T-helper 2 cell treated with Interferon-gamma antibody and Interleukin-4, amounts not matched to agents 5 μg/mL and 100 μg/mL, for 36 hours (primary cell): Measurements from ENCODE around the gene EXOC4.
"Not testable (repeated sequence)": the region's sequence is repeated elsewhere in the genome, so short reads cannot be mapped to it uniquely, and the experiment has no call there.

Experiments
- DNase-seq: peaks from one replicate; pipeline ENCODE4 v3.0.0; 2021; ENCODE audit warnings: low spot score
- H3K27ac Mint-ChIP-seq: one replicate; pipeline ENCODE4 v1.8.0; 2021; ENCODE audit warnings: mild to moderate bottlenecking, mixed read lengths
- H3K27me3 Mint-ChIP-seq: one replicate; pipeline ENCODE4 v1.8.0; 2021; ENCODE audit warnings: low read depth, mixed read lengths
- H3K36me3 Mint-ChIP-seq: one replicate; pipeline ENCODE4 v1.8.0; 2021; ENCODE audit warnings: low read depth, mixed read lengths
- H3K4me1 Mint-ChIP-seq: one replicate; pipeline ENCODE4 v1.8.0; 2021; ENCODE audit warnings: low read depth, mixed read lengths
- H3K4me3 Mint-ChIP-seq: one replicate; pipeline ENCODE4 v1.8.0; 2022; ENCODE audit warnings: mild to moderate bottlenecking, moderate library complexity, mixed read lengths
- H3K9me3 Mint-ChIP-seq: one replicate; pipeline ENCODE4 v1.8.0; 2021; ENCODE audit warnings: mixed read lengths

EXOC4 gene

GRCh38 chr7:133252858-133253518 lies at the start of gene EXOC4:
Gene EXOC4 (plus strand): TSS chr7:133253078.
- peak; percentile 90 for DNase-seq
- Mint-ChIP-seq H3K9me3 (no peaks in the 10 kb centered on the region), H3K4me1 (peaks cover 26% of the 10 kb centered on the region), H3K27ac (peak within 1 kb of the TSS; percentile 92), H3K4me3 (peak within 1 kb of the TSS; percentile 95), H3K27me3 (no peaks in the 10 kb centered on the region), H3K36me3 (no peaks in the 10 kb centered on the region)

- Mint-ChIP-seq H3K36me3 (no peaks in the 10 kb centered on the region), H3K9me3 (no peaks in the 10 kb centered on the region), H3K4me1 (no peaks in the 10 kb centered on the region), H3K27me3 (peaks cover 2% of the 10 kb centered on the region), H3K4me3 (no peak overlapping the region), H3K27ac (no peak overlapping the region)
- no peak for DNase-seq
These were observed 49.4 kb upstream of the EXOC4 start for GRCh38 chr7:133203490-133203889.

GRCh38 chr7:133207687-133208086 lies 45.2 kb upstream of the EXOC4 start:
- H3K9me3 Mint-ChIP-seq = no peaks in the 10 kb centered on the region

GRCh38 chr7:133210817-133211216 lies 42.1 kb upstream of the EXOC4 start:
- not testable (repeated sequence) for H3K27ac Mint-ChIP-seq, H3K4me1 Mint-ChIP-seq, H3K4me3 Mint-ChIP-seq, H3K36me3 Mint-ChIP-seq, DNase-seq, H3K9me3 Mint-ChIP-seq
- peaks cover 12% of the 10 kb centered on the region for H3K27me3 Mint-ChIP-seq

More at GRCh38 chr7:133207687-133208086, 45.2 kb upstream of the EXOC4 start:
- DNase-seq = no peak
- Mint-ChIP-seq H3K4me3 (no peak overlapping the region), H3K36me3 (no peaks in the 10 kb centered on the region), H3K27ac (no peak overlapping the region), H3K27me3 (peaks cover 14% of the 10 kb centered on the region), H3K4me1 (no peaks in the 10 kb centered on the region)

- H3K4me3 Mint-ChIP-seq, DNase-seq, H3K27ac Mint-ChIP-seq, H3K9me3 Mint-ChIP-seq, H3K4me1 Mint-ChIP-seq, H3K36me3 Mint-ChIP-seq: not testable (repeated sequence)
- H3K27me3 Mint-ChIP-seq = peaks cover 17% of the 10 kb centered on the region
These were observed 39.1 kb upstream of the EXOC4 start for GRCh38 chr7:133213772-133214171.

GRCh38 chr7:133217773-133218172 lies 35.1 kb upstream of the EXOC4 start:
- H3K4me3 Mint-ChIP-seq = no peak overlapping the region
- H3K27ac Mint-ChIP-seq = no peak overlapping the region

GRCh38 chr7:133230591-133231194 lies 22.2 kb upstream of the EXOC4 start:
- no peaks in the 10 kb centered on the region for H3K9me3 Mint-ChIP-seq
- H3K27ac Mint-ChIP-seq = no peak overlapping the region
- no peaks in the 10 kb centered on the region for H3K36me3 Mint-ChIP-seq
- H3K27me3 Mint-ChIP-seq = peaks cover 14% of the 10 kb centered on the region
- no peak for DNase-seq
- H3K4me3 Mint-ChIP-seq = no peak overlapping the region
- no peaks in the 10 kb centered on the region for H3K4me1 Mint-ChIP-seq

More at GRCh38 chr7:133217773-133218172, 35.1 kb upstream of the EXOC4 start:
- peaks cover 4% of the 10 kb centered on the region for H3K9me3 Mint-ChIP-seq
- H3K36me3 Mint-ChIP-seq = no peaks in the 10 kb centered on the region
- H3K4me1 Mint-ChIP-seq = no peaks in the 10 kb centered on the region
- H3K27me3 Mint-ChIP-seq = peaks cover 5% of the 10 kb centered on the region
- no peak for DNase-seq

GRCh38 chr7:133233142-133233541 lies 19.7 kb upstream of the EXOC4 start:
- no peak overlapping the region for H3K4me3 Mint-ChIP-seq
- no peak for DNase-seq
- H3K27ac Mint-ChIP-seq = no peak overlapping the region
- no peaks in the 10 kb centered on the region for H3K4me1 Mint-ChIP-seq
- no peaks in the 10 kb centered on the region for H3K9me3 Mint-ChIP-seq
- H3K27me3 Mint-ChIP-seq = peaks cover 15% of the 10 kb centered on the region
- no peaks in the 10 kb centered on the region for H3K36me3 Mint-ChIP-seq

GRCh38 chr7:133234961-133235875 lies 17.7 kb upstream of the EXOC4 start:
- Mint-ChIP-seq H3K36me3 (no peaks in the 10 kb centered on the region), H3K27me3 (peaks cover 15% of the 10 kb centered on the region)
- DNase-seq = no peak

GRCh38 chr7:133237545-133237944 lies 15.3 kb upstream of the EXOC4 start:
- Mint-ChIP-seq H3K27me3 (peaks cover 17% of the 10 kb centered on the region), H3K4me3 (no peak overlapping the region), H3K9me3 (no peaks in the 10 kb centered on the region), H3K36me3 (no peaks in the 10 kb centered on the region), H3K27ac (no peak overlapping the region), H3K4me1 (no peaks in the 10 kb centered on the region)
- DNase-seq = no peak

More at GRCh38 chr7:133234961-133235875, 17.7 kb upstream of the EXOC4 start:
- Mint-ChIP-seq H3K27ac (no peak overlapping the region), H3K4me3 (no peak overlapping the region), H3K9me3 (no peaks in the 10 kb centered on the region), H3K4me1 (no peaks in the 10 kb centered on the region)

- Mint-ChIP-seq H3K27me3 (peaks cover 19% of the 10 kb centered on the region), H3K9me3 (no peaks in the 10 kb centered on the region), H3K4me1 (no peaks in the 10 kb centered on the region), H3K4me3 (no peak overlapping the region), H3K36me3 (no peaks in the 10 kb centered on the region), H3K27ac (no peak overlapping the region)
- DNase-seq = no peak
These were observed 12.6 kb upstream of the EXOC4 start for GRCh38 chr7:133240302-133240701.

GRCh38 chr7:133246558-133246957 lies 6.3 kb upstream of the EXOC4 start:
- no peak for DNase-seq
- Mint-ChIP-seq H3K4me3 (no peak overlapping the region), H3K27ac (no peak overlapping the region), H3K36me3 (no peaks in the 10 kb centered on the region), H3K9me3 (no peaks in the 10 kb centered on the region), H3K27me3 (peaks cover 6% of the 10 kb centered on the region), H3K4me1 (no peaks in the 10 kb centered on the region)

- no peak overlapping the region for H3K27ac Mint-ChIP-seq
- H3K36me3 Mint-ChIP-seq = no peaks in the 10 kb centered on the region
- H3K27me3 Mint-ChIP-seq = no peaks in the 10 kb centered on the region
- H3K4me3 Mint-ChIP-seq = no peak overlapping the region
- DNase-seq = no peak
- H3K9me3 Mint-ChIP-seq = no peaks in the 10 kb centered on the region
- H3K4me1 Mint-ChIP-seq = peaks cover 9% of the 10 kb centered on the region
These were observed 4.0 kb upstream of the EXOC4 start for GRCh38 chr7:133248901-133249300.

GRCh38 chr7:133252506-133252857 lies 396 bp upstream of the EXOC4 start:
- H3K27ac Mint-ChIP-seq = no peak overlapping the region
- peak overlapping the region; percentile 95 for H3K4me3 Mint-ChIP-seq
- H3K36me3 Mint-ChIP-seq = no peaks in the 10 kb centered on the region
- no peaks in the 10 kb centered on the region for H3K27me3 Mint-ChIP-seq
- H3K4me1 Mint-ChIP-seq = peaks cover 26% of the 10 kb centered on the region
- H3K9me3 Mint-ChIP-seq = no peaks in the 10 kb centered on the region
- DNase-seq = no peak
